Stomach smooth muscle (tissue), 2 donors: ENCODE data around the gene ANKRD24.
A peak's percentile ranks its signal among the peaks of the same experiment; 100 is the strongest.

ENCODE experiments used
- H3K27ac ChIP-seq: one replicate; pipeline ENCODE4 v1.7.0; 2013; ENCODE audit warnings: mild to moderate bottlenecking, low read length, inconsistent platforms
- H3K27me3 ChIP-seq, 2 donors: one replicate each; pipeline ENCODE4 v1.7.0; 2013; ENCODE audit warnings: low read length in 2 of 2; ENCODE audit not compliant: insufficient read depth in 2 of 2, control insufficient read depth in 1 of 2
- H3K36me3 ChIP-seq, 2 donors: one replicate each; pipeline ENCODE4 v1.7.0; 2013; ENCODE audit warnings: low read length in 2 of 2; ENCODE audit not compliant: control insufficient read depth in 2 of 2, insufficient read depth in 2 of 2
- H3K4me1 ChIP-seq: one replicate; pipeline ENCODE4 v1.7.0; 2013; ENCODE audit warnings: low read length; ENCODE audit not compliant: control insufficient read depth, insufficient read depth
- H3K4me3 ChIP-seq, 2 donors: one replicate each; pipeline ENCODE4 v1.7.0; 2013; ENCODE audit warnings: low read length in 2 of 2
- H3K9ac ChIP-seq, 2 donors: one replicate each; pipeline ENCODE4 v1.7.0; 2013; ENCODE audit warnings: low read length in 2 of 2, mild to moderate bottlenecking in 1 of 2
- H3K9me3 ChIP-seq, 2 donors: one replicate each; pipeline ENCODE4 v1.7.0; 2013; ENCODE audit warnings: low read length in 2 of 2; ENCODE audit not compliant: control insufficient read depth in 2 of 2
- donor health status: healthy.
- donor health status: Pancreatic carcinoma.

ANKRD24 gene

DNA sequence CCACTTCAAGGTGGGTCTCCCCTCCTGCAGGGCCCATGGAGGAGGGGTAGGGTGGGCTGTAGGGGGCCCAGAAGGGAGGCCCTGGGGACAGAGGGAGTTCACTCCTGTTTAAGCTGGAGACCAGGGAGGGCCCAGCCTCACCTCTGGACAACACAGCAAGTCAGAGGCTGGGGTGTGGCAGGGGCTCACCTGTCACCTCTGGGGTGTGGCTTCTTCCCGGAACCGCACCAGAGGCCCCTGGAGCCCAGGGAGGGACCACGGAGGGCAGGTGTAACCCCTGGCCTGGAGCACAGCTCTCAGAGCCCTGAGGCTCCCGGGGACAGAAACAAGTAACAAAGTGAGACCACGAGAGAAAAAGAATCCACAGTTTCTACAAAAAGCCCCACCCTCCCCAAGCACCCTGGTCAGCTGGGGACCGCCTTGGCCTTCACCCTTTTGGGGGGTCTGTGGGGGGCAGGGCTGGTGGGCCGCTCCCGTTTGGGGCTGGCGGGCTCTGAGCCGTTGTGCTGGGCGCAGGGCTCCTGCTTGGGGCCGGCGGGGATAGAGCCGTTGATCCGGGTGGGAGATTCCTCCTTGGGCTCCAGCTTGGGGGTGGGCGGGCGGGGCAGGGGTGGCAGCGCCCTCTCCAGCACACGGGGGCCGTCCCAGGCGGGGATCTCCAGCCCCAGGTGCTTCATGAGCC lies 8.1 kb upstream of the ANKRD24 start:
- peaks cover 2% of the 10 kb centered on the region for H3K4me1 ChIP-seq
- H3K9me3 ChIP-seq, result no peaks in the 10 kb centered on the region
- peaks cover 19 to 20% of the 10 kb centered on the region in 2 donors for H3K27me3 ChIP-seq
- no peak overlapping the region for H3K9ac ChIP-seq
- no peak overlapping the region for H3K27ac ChIP-seq
- H3K36me3 ChIP-seq, result peaks cover 0 to 10% of the 10 kb centered on the region in 2 donors
- H3K4me3 ChIP-seq, result no peak overlapping the region

DNA sequence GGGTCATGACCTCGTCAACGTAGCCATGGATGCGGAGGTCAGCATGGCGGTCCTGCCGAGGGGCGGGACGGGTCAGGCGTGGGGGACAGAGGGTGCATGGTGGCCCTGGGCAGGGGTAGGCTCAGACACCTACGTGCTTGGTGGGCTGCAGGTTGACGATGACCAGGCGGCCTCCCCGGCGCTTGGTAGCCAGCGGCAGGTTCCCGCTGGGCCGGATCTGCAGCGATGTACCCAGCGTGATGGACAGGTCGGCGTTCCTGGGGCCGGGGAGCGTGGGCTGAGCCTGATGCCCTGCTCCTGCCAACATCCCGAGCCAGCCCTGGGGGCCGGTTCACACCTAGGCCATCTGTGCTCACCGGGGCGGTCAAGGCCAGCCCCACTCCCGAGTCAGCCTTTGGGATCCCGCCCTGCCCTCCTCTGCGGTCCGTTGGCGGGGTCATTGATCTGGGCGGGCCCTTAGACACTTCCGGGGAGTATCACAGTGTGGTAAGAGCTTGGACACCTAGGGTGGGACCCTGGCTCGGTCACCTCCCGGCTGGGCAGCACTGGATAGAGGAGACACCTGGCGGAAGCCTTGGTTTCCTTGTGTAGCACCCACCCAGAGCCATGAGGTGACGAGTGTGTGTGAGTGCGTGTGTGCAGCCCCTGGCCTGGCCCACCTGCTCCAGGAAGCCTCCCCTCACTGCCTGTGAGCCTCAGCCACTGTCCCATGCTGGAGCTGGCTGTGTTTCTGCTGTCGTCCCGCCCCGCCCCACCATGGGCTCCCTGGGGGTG lies 7.4 kb upstream of the ANKRD24 start:
- Histone ChIP-seq H3K27me3 (peaks cover 17 to 20% of the 10 kb centered on the region in 2 donors), H3K4me3 (no peak overlapping the region), H3K9me3 (no peaks in the 10 kb centered on the region), H3K27ac (no peak overlapping the region), H3K36me3 (peaks cover 0 to 11% of the 10 kb centered on the region in 2 donors), H3K4me1 (peaks cover 2% of the 10 kb centered on the region), H3K9ac (no peak overlapping the region)

DNA sequence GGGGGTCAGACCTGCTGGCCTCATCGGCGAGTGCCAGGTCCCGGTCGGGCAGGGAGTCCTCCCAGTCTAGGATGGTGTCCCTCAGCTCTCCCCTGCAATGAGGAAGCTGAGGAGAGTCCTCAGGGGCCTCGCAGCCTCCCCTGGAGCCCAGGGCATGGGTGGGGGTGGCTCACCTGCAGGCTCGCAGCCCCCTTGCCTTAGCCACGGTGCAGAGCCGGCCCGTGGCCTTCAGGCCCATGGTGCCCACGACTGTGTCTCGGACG lies 6.9 kb upstream of the ANKRD24 start:
- Histone ChIP-seq H3K27ac (no peak overlapping the region), H3K36me3 (peaks cover 0 to 12% of the 10 kb centered on the region in 2 donors), H3K9ac (no peak overlapping the region), H3K9me3 (no peaks in the 10 kb centered on the region), H3K4me1 (peaks cover 6% of the 10 kb centered on the region), H3K27me3 (peaks cover 17 to 20% of the 10 kb centered on the region in 2 donors), H3K4me3 (no peak overlapping the region)

- peaks cover 7 to 9% of the 10 kb centered on the region in 2 donors for H3K27me3 ChIP-seq
- H3K4me3 ChIP-seq, result no peak overlapping the region
- peaks cover 0 to 12% of the 10 kb centered on the region in 2 donors for H3K36me3 ChIP-seq
- no peaks in the 10 kb centered on the region for H3K9me3 ChIP-seq
- H3K4me1 ChIP-seq, result peaks cover 20% of the 10 kb centered on the region
- no peak overlapping the region for H3K27ac ChIP-seq
- H3K9ac ChIP-seq, result no peak overlapping the region
Measured at GRCh38 chr19:4177146-4177545, 5.3 kb upstream of the ANKRD24 start.

- no peak overlapping the region for H3K9ac ChIP-seq
- H3K4me1 ChIP-seq, result peaks cover 23% of the 10 kb centered on the region
- no peak overlapping the region for H3K27ac ChIP-seq
- H3K4me3 ChIP-seq, result no peak overlapping the region
- H3K9me3 ChIP-seq, result no peaks in the 10 kb centered on the region
- no peaks in the 10 kb centered on the region for H3K27me3 ChIP-seq
- peaks cover 0 to 12% of the 10 kb centered on the region in 2 donors for H3K36me3 ChIP-seq
Measured at GRCh38 chr19:4178990-4179389, 3.5 kb upstream of the ANKRD24 start.

- peak overlapping the region in 1 of 2 donors; percentile 94 for H3K4me3 ChIP-seq
- H3K4me1 ChIP-seq, result peaks cover 23% of the 10 kb centered on the region
- H3K27ac ChIP-seq, result no peak overlapping the region
- H3K27me3 ChIP-seq, result peaks cover 0 to 7% of the 10 kb centered on the region in 2 donors
- no peak overlapping the region for H3K9ac ChIP-seq
- no peaks in the 10 kb centered on the region for H3K9me3 ChIP-seq
- H3K36me3 ChIP-seq, result peaks cover 0 to 8% of the 10 kb centered on the region in 2 donors
Measured at GRCh38 chr19:4181053-4181508, 1.4 kb upstream of the ANKRD24 start.

- H3K4me3 ChIP-seq, result no peak overlapping the region
Measured at GRCh38 chr19:4183967-4184717, 1.7 kb downstream of the ANKRD24 start.

GRCh38 chr19:4184718-4185352 lies 2.3 kb downstream of the ANKRD24 start:
- peaks cover 23% of the 10 kb centered on the region for H3K4me1 ChIP-seq
- H3K9me3 ChIP-seq, result no peaks in the 10 kb centered on the region
- no peak overlapping the region for H3K9ac ChIP-seq
- H3K4me3 ChIP-seq, result no peak overlapping the region
- H3K27me3 ChIP-seq, result peaks cover 2 to 9% of the 10 kb centered on the region in 2 donors
- no peak overlapping the region for H3K27ac ChIP-seq
- H3K36me3 ChIP-seq, result peaks cover 0 to 2% of the 10 kb centered on the region in 2 donors

More at GRCh38 chr19:4183967-4184717, 1.7 kb downstream of the ANKRD24 start:
- Histone ChIP-seq H3K9ac (no peak overlapping the region), H3K4me1 (peaks cover 23% of the 10 kb centered on the region), H3K9me3 (no peaks in the 10 kb centered on the region), H3K36me3 (peaks cover 0 to 3% of the 10 kb centered on the region in 2 donors), H3K27me3 (peaks cover 2 to 9% of the 10 kb centered on the region in 2 donors), H3K27ac (no peak overlapping the region)

- Histone ChIP-seq H3K27me3 (peaks cover 2 to 9% of the 10 kb centered on the region in 2 donors), H3K27ac (no peak overlapping the region), H3K4me1 (peaks cover 19% of the 10 kb centered on the region), H3K36me3 (peaks cover 0 to 1% of the 10 kb centered on the region in 2 donors), H3K9me3 (no peaks in the 10 kb centered on the region), H3K9ac (no peak overlapping the region), H3K4me3 (no peak overlapping the region)
Measured at GRCh38 chr19:4185413-4186086, 3.1 kb downstream of the ANKRD24 start.
